Psoas muscle (tissue), 8 donors: ENCODE measurements around the gene HOXC10. TPM values are rescaled to one million over a fixed set of nuclear protein-coding genes. Genes with fewer than 3 reads are reported as not detected.

Experiments used
- ATAC-seq, 4 donors: fragments of 200-7000 bp; cut with Tn5 transposase; one replicate each; pipeline ENCODE4 v1.9.1; 2020; ENCODE audit warnings: moderate library complexity in 3 of 4, mild to moderate bottlenecking in 2 of 4
- DNase-seq, 2 donors: peaks; one replicate each; pipeline ENCODE4 v3.0.0-alpha.2; 2020
- H3K27ac ChIP-seq: fragments of 200-600 bp; one replicate; pipeline ENCODE4 v1.8.0; 2022
- H3K27me3 ChIP-seq, 3 donors: fragments of 200-600 bp in 1 of 3; one replicate each; pipeline versions ENCODE4 v1.6.1 to v1.8.0; 2013 to 2022; ENCODE audit warnings: low read length in 2 of 3, mild to moderate bottlenecking in 2 of 3, moderate library complexity in 1 of 3; ENCODE audit not compliant: insufficient read depth in 3 of 3
- H3K36me3 ChIP-seq, 2 donors: fragments of 200-600 bp in 1 of 2; one replicate each; pipeline versions ENCODE4 v1.6.1 to v1.8.0; 2013 to 2022; ENCODE audit warnings: low read depth in 1 of 2, mild to moderate bottlenecking in 1 of 2, moderate library complexity in 1 of 2; ENCODE audit not compliant: insufficient read depth in 1 of 2
- H3K4me1 ChIP-seq: fragments of 200-600 bp; one replicate; pipeline ENCODE4 v1.8.0; 2022
- H3K4me3 ChIP-seq: fragments of 200-600 bp; one replicate; pipeline ENCODE4 v1.8.0; 2022; ENCODE audit warnings: mild to moderate bottlenecking
- H3K9me3 ChIP-seq: fragments of 200-600 bp; one replicate; pipeline ENCODE4 v1.8.0; 2022
- CTCF ChIP-seq: fragments of 200-600 bp; IDR thresholded peaks from one replicate; pipeline ENCODE4 v1.8.0; 2022; ENCODE audit warnings: antibody characterized with exemption
- WGBS, 3 donors: extraction: QIAGEN DNeasy Blood & Tissue Kit; methylation state at CpG; one replicate each; pipeline versions ENCODE4 v1.1.6 to v1.1.7; 2013; 5-methylcytosine and 5-hydroxymethylcytosine counted together
- intact Hi-C, 2 donors: fragments of 100-400 bp; cut with DNase I; formaldehyde crosslinking; loops; one replicate each; pipeline versions ENCODE4 v1.11.0 to v1.14.2; 2022
- polyA plus RNA-seq, 3 donors: library from polyadenylated mRNA; stranded (reverse); fragments of 200-250 nt; gene quantifications; one replicate each; pipeline ENCODE4 v1.2.3, GENCODE V29; 2013
- total RNA-seq, 4 donors: library from RNA; stranded (reverse); fragmentation: NEBNext Ultra II Directional in 2 of 4; extraction: Animal tissue kit (Norgen Biotek cat#: 25700) in 2 of 4; gene quantifications; one replicate each; pipeline versions ENCODE4 v1.2.1 to v1.2.4, GENCODE V29; 2021 to 2023
- donor health status: healthy with polysubstance abuse.
- donor health status: DM: no; HTN: no; CAD: no; lungs with moderate emphysema.
- donor health status: Bipolar disorder and iron deficiency.
- donor health status: healthy.
- donor health status: DM: yes; HTN: yes; CAD: no.
- donor health status: DM: no; HTN: no; CAD: no.
- donor health status: DM: no; HTN: no; CAD: no.
- donor health status: DM: yes; HTN: yes; CAD: no.

Gene HOXC10
- total and polyA plus RNA-seq, 7 donors: 3.0 to 129 (median 62.0) TPM

- no peaks in the 10 kb centered on the region for H3K27me3 ChIP-seq
- H3K36me3 ChIP-seq: no peaks in the 10 kb centered on the region
- H3K4me3 ChIP-seq: peak overlapping the region; percentile 78
- DNase-seq (peak in 1 of 2 donors; percentile 46), ATAC-seq (no peak)
- intact Hi-C loops: loop anchor here in 1 of 2 donors (5.0 kb wide), 1 partner anchor 273 kb away; no protein-coding TSS in a partner anchor
- peaks cover 19% of the 10 kb centered on the region for H3K4me1 ChIP-seq
- TF ChIP-seq CTCF: no peak
- no peaks in the 10 kb centered on the region for H3K9me3 ChIP-seq
- WGBS, 3 donors: 53 to 63% (median 54%) methylated on average over 20 of the region's 20 CpGs
- H3K27ac ChIP-seq: peak overlapping the region; percentile 95
Measured at GRCh38 chr12:54004063-54004840, 19.3 kb downstream of the HOXC10 start.

GRCh38 chr12:54004841-54005530 lies 20.0 kb downstream of the HOXC10 start:
- Histone ChIP-seq H3K27me3 (no peaks in the 10 kb centered on the region), H3K4me1 (peaks cover 19% of the 10 kb centered on the region)

GRCh38 chr12:54005531-54005852 lies 20.5 kb downstream of the HOXC10 start:
- peak overlapping the region; percentile 95 for H3K27ac ChIP-seq
- 25 to 32% (median 26%) methylated on average over 26 of the region's 26 CpGs for WGBS, 3 donors
- no peak for TF ChIP-seq CTCF
- DNase-seq (peak in 1 of 2 donors; percentile 64), ATAC-seq (no peak)
- no peaks in the 10 kb centered on the region for H3K9me3 ChIP-seq
- peak overlapping the region; percentile 78 for H3K4me3 ChIP-seq
- intact Hi-C loops: loop anchor here in 1 of 2 donors (5.0 kb wide), 1 partner anchor 192 kb away; no protein-coding TSS in a partner anchor
- H3K36me3 ChIP-seq: no peaks in the 10 kb centered on the region
- H3K4me1 ChIP-seq: peaks cover 22% of the 10 kb centered on the region
- H3K27me3 ChIP-seq: no peaks in the 10 kb centered on the region

More at GRCh38 chr12:54004841-54005530, 20.0 kb downstream of the HOXC10 start:
- no peak for TF ChIP-seq CTCF
- DNase-seq: peak in 1 of 2 donors; percentile 78
- ATAC-seq: no peak
- Histone ChIP-seq H3K27ac (peak overlapping the region; percentile 95), H3K36me3 (no peaks in the 10 kb centered on the region), H3K4me3 (peak overlapping the region; percentile 78), H3K9me3 (no peaks in the 10 kb centered on the region)
- 44 to 55% (median 49%) methylated on average over 31 of the region's 31 CpGs for WGBS, 3 donors
- intact Hi-C loops: loop anchor here in 1 of 2 donors (5.0 kb wide), 2 partner anchors 192 to 272 kb away; no protein-coding TSS in a partner anchor

GRCh38 chr12:54005853-54006558 lies 21.1 kb downstream of the HOXC10 start:
- Histone ChIP-seq H3K4me1 (peaks cover 24% of the 10 kb centered on the region), H3K36me3 (no peaks in the 10 kb centered on the region), H3K4me3 (peak overlapping the region; percentile 78), H3K27me3 (no peaks in the 10 kb centered on the region), H3K27ac (peak overlapping the region; percentile 95), H3K9me3 (no peaks in the 10 kb centered on the region)
- ATAC-seq (peak; percentile 80 to 88 (median 83)), DNase-seq (peak; percentile 90 to 95)
- intact Hi-C loops: loop anchor here (1.0 to 5.0 kb wide), 4 partner anchors 14 to 195 kb away; no protein-coding TSS in a partner anchor
- peak; percentile 95 for TF ChIP-seq CTCF
- WGBS, 3 donors: 4 to 10% (median 7%) methylated on average over 39 of the region's 39 CpGs
